AG04450 (cell line): ENCODE results near the gene LRP3. TPM values are rescaled to one million over a fixed set of nuclear protein-coding genes. Genes with fewer than 3 reads are reported as not detected.

ENCODE experiments used
- CTCF ChIA-PET: fragments of 300-600, 350-600 bp; formaldehyde crosslinking; extraction: SDS; loops from one replicate; lab custom pipeline; 2022; ENCODE audit warnings: antibody characterized with exemption, inconsistent platforms; lab: Charles Lee
- POLR2A ChIA-PET: fragments of 350-600 bp; formaldehyde crosslinking; extraction: SDS; loops from one replicate; lab custom pipeline; 2021; ENCODE audit warnings: antibody characterized with exemption, inconsistent platforms; lab: Yijun Ruan, JAX
- DNase-seq: peaks from one replicate; pipeline ENCODE4 v3.0.0-alpha.2; 2011; ENCODE audit warnings: low read depth, low spot score
- H3K27ac ChIP-seq: one replicate; pipeline ENCODE4 v1.5.1; 2012; ENCODE audit warnings: low read depth, low read length, control low read depth
- H3K27me3 ChIP-seq: one replicate; pipeline ENCODE4 v1.6.0; 2012; ENCODE audit warnings: low read length; ENCODE audit not compliant: control insufficient read depth, insufficient read depth
- H3K4me3 ChIP-seq: 2 replicates; pipeline ENCODE4 v1.5.1; 2011; ENCODE audit warnings: mild to moderate bottlenecking, low read depth, low read length, control low read depth
- H3K9me3 ChIP-seq: 2 replicates; pipeline ENCODE4 v1.5.1; 2012; ENCODE audit warnings: low read length; ENCODE audit not compliant: control insufficient read depth, insufficient read depth
- CTCF ChIP-seq: IDR thresholded peaks from 2 replicates; pipeline ENCODE4 v1.5.1; 2011; ENCODE audit warnings: low read depth, low read length, control low read depth, inconsistent platforms
- polyA minus RNA-seq: library from RNA; depleted of rRNA, polyadenylated mRNA; stranded (reverse); fragments of >200 nt; gene quantifications from 2 replicates; pipeline ENCODE4 v1.2.3, GENCODE V29; 2011; rRNA and poly(A)+ RNA removed
- polyA plus RNA-seq: library from polyadenylated mRNA; depleted of rRNA; stranded (reverse); fragments of >200 nt; gene quantifications from 2 replicates; pipeline ENCODE4 v1.2.3, GENCODE V29; 2011; rRNA removed

The LRP3 gene, protein sequence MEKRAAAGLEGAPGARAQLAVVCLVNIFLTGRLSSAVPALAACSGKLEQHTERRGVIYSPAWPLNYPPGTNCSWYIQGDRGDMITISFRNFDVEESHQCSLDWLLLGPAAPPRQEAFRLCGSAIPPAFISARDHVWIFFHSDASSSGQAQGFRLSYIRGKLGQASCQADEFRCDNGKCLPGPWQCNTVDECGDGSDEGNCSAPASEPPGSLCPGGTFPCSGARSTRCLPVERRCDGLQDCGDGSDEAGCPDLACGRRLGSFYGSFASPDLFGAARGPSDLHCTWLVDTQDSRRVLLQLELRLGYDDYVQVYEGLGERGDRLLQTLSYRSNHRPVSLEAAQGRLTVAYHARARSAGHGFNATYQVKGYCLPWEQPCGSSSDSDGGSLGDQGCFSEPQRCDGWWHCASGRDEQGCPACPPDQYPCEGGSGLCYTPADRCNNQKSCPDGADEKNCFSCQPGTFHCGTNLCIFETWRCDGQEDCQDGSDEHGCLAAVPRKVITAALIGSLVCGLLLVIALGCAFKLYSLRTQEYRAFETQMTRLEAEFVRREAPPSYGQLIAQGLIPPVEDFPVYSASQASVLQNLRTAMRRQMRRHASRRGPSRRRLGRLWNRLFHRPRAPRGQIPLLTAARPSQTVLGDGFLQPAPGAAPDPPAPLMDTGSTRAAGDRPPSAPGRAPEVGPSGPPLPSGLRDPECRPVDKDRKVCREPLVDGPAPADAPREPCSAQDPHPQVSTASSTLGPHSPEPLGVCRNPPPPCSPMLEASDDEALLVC
- polyA plus RNA-seq (9.5 and 15.8 TPM in 2 replicates), polyA minus RNA-seq (3.9 and 4.3 TPM in 2 replicates)

GRCh38 chr19:33193865-33194362, at the start of gene LRP3:
TSS of gene LRP3 (plus strand) at chr19:33194330. CDS start at chr19:33194786, 456 bp downstream.
- ChIA-PET POLR2A (no interaction called here), CTCF (interaction anchor here (1.1 to 2.6 kb wide), 2 partner anchors 9 to 21 kb away, joined by 3 to 11 read pairs; no protein-coding TSS in a partner anchor)
- TF ChIP-seq CTCF = no peak
- H3K4me3 ChIP-seq = peak within 1 kb of the TSS; percentile 66
- no peak within 1 kb of the TSS for H3K27ac ChIP-seq
- DNase-seq = no peak
- no peaks in the 10 kb centered on the region for H3K9me3 ChIP-seq
- peaks cover 9% of the 10 kb centered on the region for H3K27me3 ChIP-seq

- ChIA-PET POLR2A (no interaction called here), CTCF (interaction anchor here (0.9 to 2.5 kb wide), 3 partner anchors 22 to 39 kb away, joined by 17 to 74 read pairs (median 17); no protein-coding TSS in a partner anchor)
- no peak for TF ChIP-seq CTCF
Measured at GRCh38 chr19:33146209-33146608, 47.9 kb upstream of the LRP3 start.

DNA sequence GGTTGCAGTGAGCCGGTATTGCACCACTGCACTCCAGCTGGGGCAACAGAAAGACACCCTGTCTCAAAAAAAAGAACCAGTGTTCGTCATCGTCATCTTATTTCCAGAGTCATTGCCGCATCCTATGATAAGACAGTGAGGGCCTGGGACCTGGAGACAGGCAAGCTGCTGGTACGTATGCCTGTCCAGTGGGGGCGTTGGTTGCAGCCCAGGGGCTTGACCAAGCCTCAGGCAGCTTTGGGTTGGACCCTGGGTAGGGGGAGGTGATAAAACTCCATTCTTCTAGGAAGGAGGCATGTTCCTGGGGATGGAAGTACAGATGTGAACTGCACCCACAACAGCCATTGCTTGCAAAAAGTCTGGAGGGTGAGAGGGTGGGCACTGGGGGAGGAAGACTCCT, 46.6 kb upstream of the LRP3 start:
- no peak for DNase-seq
- H3K4me3 ChIP-seq = no peak overlapping the region
- H3K27ac ChIP-seq = no peak overlapping the region
- ChIA-PET CTCF (interaction anchor here (1.3 to 2.3 kb wide), 2 partner anchors 29 to 36 kb away, joined by 3 to 17 read pairs; no protein-coding TSS in a partner anchor), POLR2A (no interaction called here)
- H3K9me3 ChIP-seq = no peaks in the 10 kb centered on the region
- peaks cover 2% of the 10 kb centered on the region for H3K27me3 ChIP-seq
- no peak for TF ChIP-seq CTCF

More at GRCh38 chr19:33146209-33146608, 47.9 kb upstream of the LRP3 start:
- no peak for DNase-seq
- peaks cover 7% of the 10 kb centered on the region for H3K27me3 ChIP-seq
- H3K27ac ChIP-seq = no peak overlapping the region
- H3K9me3 ChIP-seq = no peaks in the 10 kb centered on the region
- no peak overlapping the region for H3K4me3 ChIP-seq

- Histone ChIP-seq H3K27ac (no peak overlapping the region), H3K9me3 (no peaks in the 10 kb centered on the region), H3K27me3 (peaks cover 2% of the 10 kb centered on the region), H3K4me3 (no peak overlapping the region)
- TF ChIP-seq CTCF = no peak
- ChIA-PET POLR2A (no interaction called here), CTCF (interaction anchor here (1.1 to 5.0 kb wide), 2 partner anchors 33 to 85 kb away, joined by 4 to 33 read pairs; no protein-coding TSS in a partner anchor)
- DNase-seq = no peak
Measured at GRCh38 chr19:33150852-33151518, 43.1 kb upstream of the LRP3 start.
